ENCODE measurements around the gene HOXC9. TPM values are rescaled to one million over a fixed set of nuclear protein-coding genes. Genes with fewer than 3 reads are reported as not detected.

HOXC9 gene
- total RNA-seq, 1 experiment from 2014 or later: 12.6 TPM

- DNase-seq (ENCODE audit: low read depth): no peak
These were observed 28.6 kb downstream of the HOXC9 start, which contains the start of gene HOXC6 for GRCh38 chr12:54028314-54029201. HOXC6 (plus strand) TSS chr12:54028440; CDS start chr12:54028522, 82 bp downstream.

- no peak for DNase-seq (ENCODE audit: low read depth)
These were observed 29.8 kb downstream of the HOXC9 start for GRCh38 chr12:54029529-54030441.

GRCh38 chr12:54030442-54030801, 30.5 kb downstream of the HOXC9 start:
- no peak for DNase-seq (ENCODE audit: low read depth)

DNA sequence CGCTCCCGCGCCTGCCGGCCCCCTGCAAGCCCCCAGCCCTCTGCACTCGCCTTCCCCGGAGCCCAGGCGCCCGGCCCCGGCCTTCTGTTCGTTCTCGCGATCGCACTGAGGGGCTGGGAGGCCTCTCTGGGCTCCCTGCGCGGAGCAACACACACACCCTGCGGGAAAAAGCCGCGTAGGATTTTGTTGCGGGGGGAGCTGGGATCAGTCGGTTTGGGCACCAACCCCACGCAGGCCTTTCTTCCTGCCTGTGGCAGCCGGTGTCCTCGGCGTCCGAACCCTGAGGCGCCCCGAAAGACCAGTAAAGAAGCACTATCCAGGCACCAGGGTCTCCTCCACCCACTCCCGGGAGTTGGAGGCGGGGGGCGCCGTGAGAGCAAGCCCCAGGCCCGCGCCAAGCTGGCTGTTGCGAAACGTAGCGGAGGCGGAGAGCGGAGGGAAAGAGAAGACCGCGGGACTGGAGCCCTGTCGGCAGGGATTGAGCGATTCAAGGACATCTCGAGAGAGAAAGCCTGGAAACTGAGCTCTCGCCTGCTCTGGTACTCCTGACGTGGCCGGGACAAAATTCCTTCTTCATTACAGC, 31.0 kb downstream of the HOXC9 start:
- DNase-seq (ENCODE audit: low read depth): no peak

DNA sequence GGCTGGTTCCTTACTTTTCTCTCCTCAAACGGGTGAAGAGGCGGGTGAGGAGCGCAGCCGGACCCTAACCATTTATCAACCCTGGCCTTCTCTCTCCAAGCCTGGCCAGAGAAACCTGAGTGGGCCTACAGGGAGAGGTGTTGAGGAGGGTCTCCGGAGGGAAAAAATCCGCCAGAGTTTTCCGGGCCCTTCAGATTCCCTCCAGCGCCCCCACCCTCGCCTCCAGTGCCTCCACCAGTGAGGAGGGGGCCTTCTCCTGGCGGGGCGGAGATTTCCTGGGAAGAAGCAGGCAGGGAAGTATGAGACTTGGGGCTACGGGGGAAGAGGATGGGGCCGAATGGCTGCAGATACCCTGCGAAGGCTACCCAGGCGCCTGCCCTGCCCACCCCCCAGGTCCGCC, 31.5 kb downstream of the HOXC9 start:
- DNase-seq (ENCODE audit: low read depth): no peak

DNA sequence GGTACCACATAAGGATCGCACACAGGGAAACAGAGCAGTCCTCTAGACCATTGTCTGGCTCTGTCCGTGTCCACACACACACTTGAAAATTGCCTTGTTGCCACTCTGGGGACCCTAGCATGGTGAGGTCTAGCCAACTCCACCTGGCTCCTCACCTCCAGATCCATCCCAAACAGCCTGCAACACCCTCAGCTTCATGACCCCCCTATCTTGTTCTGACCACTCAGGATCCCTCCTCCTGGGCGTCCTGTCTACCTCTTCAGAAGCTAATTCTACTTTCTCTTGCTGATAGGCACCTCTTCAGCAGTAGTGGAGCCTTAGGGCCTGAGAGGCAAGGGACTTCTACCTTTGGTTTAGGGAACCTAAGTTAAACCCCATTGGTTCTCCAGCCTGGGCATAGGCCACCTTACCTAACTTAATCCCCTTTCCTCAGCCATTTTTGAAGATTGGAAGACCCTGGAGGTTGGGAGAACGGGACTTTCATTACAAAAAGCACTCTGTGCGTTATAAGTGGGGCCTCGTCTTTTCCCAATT, 32.2 kb downstream of the HOXC9 start:
- no peak for DNase-seq (ENCODE audit: low read depth)

GRCh38 chr12:54032627-54033100, 32.7 kb downstream of the HOXC9 start, which contains the start of gene HOXC5:
HOXC5 (plus strand) TSS chr12:54033050; CDS start chr12:54033123, 73 bp downstream.
- DNase-seq (ENCODE audit: low read depth): peak; percentile 86

GRCh38 chr12:54033106-54033979, 33.4 kb downstream of the HOXC9 start:
- peak; percentile 80 for DNase-seq (ENCODE audit: low read depth)

DNA sequence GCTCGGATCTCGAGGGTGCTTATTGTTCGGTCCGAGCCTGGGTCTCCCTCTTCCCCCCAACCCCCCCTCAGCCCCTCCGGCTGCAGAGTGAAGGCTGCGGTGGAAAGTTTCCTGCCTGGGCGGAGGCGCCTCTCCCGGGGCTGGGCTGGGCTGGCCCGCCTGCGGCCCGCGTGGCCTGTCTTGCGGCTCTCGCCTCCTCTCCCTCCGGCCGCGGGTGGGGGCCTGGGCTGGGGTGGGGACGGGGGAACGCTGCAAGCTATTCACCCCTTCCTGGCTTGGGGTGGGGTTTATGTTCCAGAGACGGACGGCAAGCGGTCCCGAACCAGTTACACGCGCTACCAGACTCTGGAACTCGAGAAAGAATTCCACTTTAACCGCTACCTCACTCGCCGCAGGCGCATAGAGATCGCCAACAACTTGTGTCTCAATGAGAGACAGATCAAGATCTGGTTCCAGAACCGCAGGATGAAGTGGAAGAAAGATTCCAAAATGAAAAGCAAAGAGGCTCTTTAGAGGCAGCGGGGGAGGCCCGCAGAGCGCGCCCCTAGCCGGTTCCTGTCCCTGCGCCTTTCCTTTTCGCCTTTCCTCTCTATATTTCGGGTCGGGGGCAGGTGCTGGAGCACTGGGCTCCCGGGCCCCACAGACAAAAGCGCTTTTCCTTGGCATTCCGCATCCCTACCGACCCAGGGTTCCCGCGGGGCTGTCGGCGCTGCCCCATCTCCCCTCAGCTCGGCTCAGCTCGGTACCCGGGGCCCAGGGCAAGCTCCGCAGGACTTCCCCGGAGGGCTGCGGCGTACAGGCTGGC, 34.2 kb downstream of the HOXC9 start:
- DNase-seq (ENCODE audit: low read depth): no peak

GRCh38 chr12:54034785-54035310, 34.9 kb downstream of the HOXC9 start:
- no peak for DNase-seq (ENCODE audit: low read depth)

DNA sequence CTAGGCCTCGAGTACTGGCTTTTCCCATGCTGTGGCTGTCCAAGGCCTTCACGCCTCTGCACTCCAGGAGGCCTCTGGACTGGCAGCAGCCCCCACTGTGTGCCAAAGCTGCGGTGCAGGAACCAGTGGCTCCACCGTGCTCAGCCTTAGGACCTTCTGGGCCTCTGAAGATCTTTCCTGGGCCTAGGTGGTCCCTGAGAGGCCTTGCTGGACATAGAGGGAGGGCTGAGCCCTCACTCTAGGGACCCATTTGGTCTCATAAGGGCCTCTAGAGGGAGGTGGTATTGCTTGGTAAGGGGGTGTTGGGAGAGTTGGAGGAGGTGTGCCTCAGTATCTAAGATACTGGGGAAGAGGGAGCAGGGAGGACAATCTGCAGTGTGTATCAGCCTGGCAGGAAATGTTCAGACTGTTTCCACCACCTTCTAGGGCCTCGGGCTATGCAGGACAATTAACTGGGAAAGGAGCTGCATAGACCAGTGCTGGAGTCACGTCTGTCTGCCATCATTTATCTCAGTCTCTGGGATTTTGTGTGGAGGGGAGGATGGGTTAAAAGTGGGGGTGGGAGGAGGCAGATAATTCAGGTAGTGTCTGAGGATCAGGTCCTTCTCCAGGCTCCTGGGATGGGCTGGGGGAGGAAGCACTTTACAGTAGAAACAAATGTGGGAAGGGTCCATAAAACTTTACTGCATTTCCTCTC, 35.8 kb downstream of the HOXC9 start:
- no peak for DNase-seq (ENCODE audit: low read depth)

- DNase-seq (ENCODE audit: low read depth): peak; percentile 92
These were observed 36.8 kb downstream of the HOXC9 start for GRCh38 chr12:54036620-54037359.

- DNase-seq (ENCODE audit: low read depth): no peak
These were observed 37.7 kb downstream of the HOXC9 start for GRCh38 chr12:54037360-54038283.

DNA sequence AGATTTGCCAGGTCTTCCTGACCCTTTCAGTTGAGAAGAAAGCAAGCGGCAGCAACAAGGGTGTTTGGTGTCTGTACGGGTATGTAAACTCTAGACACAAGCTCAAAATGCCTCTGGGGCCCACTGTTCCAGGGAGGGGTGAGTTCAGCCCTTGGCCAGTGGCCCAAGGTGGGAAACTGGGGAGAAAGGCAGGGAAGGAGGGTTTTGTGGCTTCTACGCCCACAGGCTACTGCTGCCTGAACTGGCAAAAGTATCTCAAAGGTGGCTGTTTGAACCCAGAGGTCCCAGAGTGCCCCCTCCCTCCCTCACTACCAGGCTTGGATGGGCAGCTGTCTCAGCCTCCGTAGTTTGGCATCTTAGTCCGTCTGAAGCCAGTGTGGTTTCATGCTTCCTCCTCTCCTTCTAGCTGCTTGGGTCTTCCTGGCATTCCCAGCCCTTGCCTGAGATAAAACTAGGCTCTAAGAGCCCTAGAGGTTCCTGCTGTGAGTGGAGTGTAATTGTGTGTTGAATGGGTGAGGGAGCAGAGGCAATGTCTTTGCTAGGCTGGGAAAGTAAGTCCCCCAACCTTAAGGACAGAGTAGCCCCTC, 38.4 kb downstream of the HOXC9 start:
- no peak for DNase-seq (ENCODE audit: low read depth)

DNA sequence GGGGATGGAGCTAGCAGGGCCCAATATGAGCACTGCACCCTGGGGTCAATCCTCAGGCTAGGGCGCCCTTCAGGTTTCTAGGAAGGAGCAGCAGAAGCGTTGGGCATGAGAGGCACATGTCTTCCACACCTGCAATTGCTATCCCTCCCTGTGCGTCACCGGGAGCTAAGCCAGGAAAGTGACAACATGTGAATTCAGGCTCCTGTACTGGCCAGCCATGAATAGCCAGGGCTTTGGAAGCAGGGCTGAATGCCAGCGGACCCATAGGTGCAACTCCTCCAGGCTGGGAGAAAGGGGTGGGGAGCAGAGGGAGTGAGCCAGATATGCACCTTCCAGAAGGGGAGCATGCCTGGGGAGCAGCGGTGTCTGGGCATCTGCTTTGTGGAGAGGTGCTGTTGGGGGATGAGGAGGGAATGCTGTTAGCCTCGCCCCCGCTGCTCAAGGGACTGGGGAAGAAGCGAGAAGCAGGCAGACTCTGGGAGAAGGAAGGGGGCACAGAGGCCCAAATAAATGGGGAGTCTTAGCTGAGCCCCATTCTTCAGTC, 39.0 kb downstream of the HOXC9 start:
- DNase-seq (ENCODE audit: low read depth): peak; percentile 64

- peak; percentile 27 for DNase-seq (ENCODE audit: low read depth)
These were observed 39.6 kb downstream of the HOXC9 start for GRCh38 chr12:54039417-54040147.
